H1 (cell line): ENCODE measurements around the gene AFTPH. TPM values are rescaled to one million over a fixed set of nuclear protein-coding genes. Genes with fewer than 3 reads are reported as not detected.

ENCODE experiments used
- CBX5 ChIP-seq: fragments of 300-800, 300-1000 bp; sonication (generic); IDR thresholded peaks from 2 replicates; pipeline ENCODE4 v1.7.1; 2016; ENCODE audit warnings: antibody characterized with exemption, low read length, low read depth
- CHD1 ChIP-seq: IDR thresholded peaks from 2 replicates; pipeline ENCODE4 v1.6.1; 2012; ENCODE audit warnings: low read depth, low read length, improper control_type of control experiment
- CREB1 ChIP-seq: IDR thresholded peaks from 2 replicates; pipeline ENCODE4 v1.6.1; 2012; ENCODE audit warnings: inconsistent platforms
- HDAC2 ChIP-seq, 2 experiments: fragments of 300-600 bp in 1 of 2; sonication (generic) in 1 of 2; IDR thresholded peaks; 2 replicates each; pipeline ENCODE4 v1.6.1; 2011 to 2012; ENCODE audit warnings: low read depth in 2 of 2, low read length in 2 of 2, mild to moderate bottlenecking in 2 of 2, moderate library complexity in 2 of 2, borderline replicate concordance in 1 of 2, inconsistent platforms in 1 of 2
- JUND ChIP-seq: IDR thresholded peaks from 2 replicates; pipeline ENCODE4 v1.6.1; 2011; ENCODE audit warnings: mild to moderate bottlenecking, improper control_type of control experiment, low read length
- RNF2 ChIP-seq: fragments of 200-900, 300-1000 bp; sonication (generic); IDR thresholded peaks from 2 replicates; pipeline ENCODE4 v1.7.1; 2016; ENCODE audit warnings: borderline replicate concordance, low read depth, mild to moderate bottlenecking, antibody characterized with exemption, low read length; ENCODE audit not compliant: poor library complexity, severe bottlenecking; ENCODE audit errors: missing control alignments
- TAF1 ChIP-seq: IDR thresholded peaks from 2 replicates; pipeline ENCODE4 v1.6.1; 2011; ENCODE audit warnings: mild to moderate bottlenecking, low read depth, low read length
- ZNF274 ChIP-seq: IDR thresholded peaks from 2 replicates; pipeline ENCODE4 v1.7.0; 2012; ENCODE audit warnings: low read length, borderline replicate concordance; ENCODE audit errors: extremely low read depth
- polyA plus RNA-seq, 7 experiments: library from polyadenylated mRNA; depleted of rRNA in 3 of 7; stranded (reverse) in 5 of 7; unstranded in 2 of 7; fragments of >200 nt in 5 of 7; fragments of 200-250 nt in 2 of 7; gene quantifications; 1 replicate in 5 of 7; 2 replicates in 1 of 7; 4 replicates in 1 of 7; pipeline versions ENCODE4 v1.2.1 to v1.2.3, GENCODE V29; 2011 to 2013; ENCODE audit warnings: missing spikeins in 2 of 7, mixed read lengths in 2 of 7
- total RNA-seq: library from RNA; stranded (reverse); fragmentation: NEBNext Ultra II Directional; extraction: Animal tissue kit (Norgen Biotek cat#: 25700); gene quantifications from 2 replicates; pipeline ENCODE4 v1.2.1, GENCODE V29; 2021
- TF ChIP-seq, protein P1 (sequence below): fragments of 300-600 bp; sonication (generic); IDR thresholded peaks from 2 replicates; pipeline ENCODE4 v1.7.1; 2012; ENCODE audit warnings: low read length, moderate library complexity, mild to moderate bottlenecking, inconsistent platforms; ENCODE audit not compliant: insufficient replicate concordance
- TF ChIP-seq, protein P2 (sequence below): IDR thresholded peaks from 2 replicates; pipeline ENCODE4 v1.6.1; 2012; ENCODE audit warnings: inconsistent platforms

Gene AFTPH
- total and polyA plus RNA-seq, 2 of the 8 experiments (the other 6 are each of a cell fraction or from before 2014, with no cell fraction given): 7.3 to 15.0 TPM

DNA sequence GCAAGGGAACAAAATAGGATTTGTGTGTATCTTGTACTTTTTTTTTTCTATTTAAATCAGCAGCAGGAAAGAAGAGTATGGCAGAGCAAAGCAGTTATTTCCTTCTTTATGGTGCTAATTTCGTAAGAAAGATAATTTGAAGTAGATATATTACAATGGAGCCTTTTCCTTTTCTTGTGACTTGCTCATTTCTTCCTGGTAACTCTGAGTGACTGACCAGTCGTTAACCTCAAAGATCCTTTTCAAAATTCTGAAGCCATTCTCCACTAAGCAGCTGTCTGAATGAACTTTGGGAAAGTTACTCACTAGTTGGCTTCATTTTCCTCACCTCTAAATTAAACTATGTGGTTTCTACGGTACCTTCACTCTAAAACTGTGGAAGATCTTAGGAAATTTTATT lies 24.6 kb downstream of the AFTPH start (continued):
- TF ChIP-seq, protein P1, sequence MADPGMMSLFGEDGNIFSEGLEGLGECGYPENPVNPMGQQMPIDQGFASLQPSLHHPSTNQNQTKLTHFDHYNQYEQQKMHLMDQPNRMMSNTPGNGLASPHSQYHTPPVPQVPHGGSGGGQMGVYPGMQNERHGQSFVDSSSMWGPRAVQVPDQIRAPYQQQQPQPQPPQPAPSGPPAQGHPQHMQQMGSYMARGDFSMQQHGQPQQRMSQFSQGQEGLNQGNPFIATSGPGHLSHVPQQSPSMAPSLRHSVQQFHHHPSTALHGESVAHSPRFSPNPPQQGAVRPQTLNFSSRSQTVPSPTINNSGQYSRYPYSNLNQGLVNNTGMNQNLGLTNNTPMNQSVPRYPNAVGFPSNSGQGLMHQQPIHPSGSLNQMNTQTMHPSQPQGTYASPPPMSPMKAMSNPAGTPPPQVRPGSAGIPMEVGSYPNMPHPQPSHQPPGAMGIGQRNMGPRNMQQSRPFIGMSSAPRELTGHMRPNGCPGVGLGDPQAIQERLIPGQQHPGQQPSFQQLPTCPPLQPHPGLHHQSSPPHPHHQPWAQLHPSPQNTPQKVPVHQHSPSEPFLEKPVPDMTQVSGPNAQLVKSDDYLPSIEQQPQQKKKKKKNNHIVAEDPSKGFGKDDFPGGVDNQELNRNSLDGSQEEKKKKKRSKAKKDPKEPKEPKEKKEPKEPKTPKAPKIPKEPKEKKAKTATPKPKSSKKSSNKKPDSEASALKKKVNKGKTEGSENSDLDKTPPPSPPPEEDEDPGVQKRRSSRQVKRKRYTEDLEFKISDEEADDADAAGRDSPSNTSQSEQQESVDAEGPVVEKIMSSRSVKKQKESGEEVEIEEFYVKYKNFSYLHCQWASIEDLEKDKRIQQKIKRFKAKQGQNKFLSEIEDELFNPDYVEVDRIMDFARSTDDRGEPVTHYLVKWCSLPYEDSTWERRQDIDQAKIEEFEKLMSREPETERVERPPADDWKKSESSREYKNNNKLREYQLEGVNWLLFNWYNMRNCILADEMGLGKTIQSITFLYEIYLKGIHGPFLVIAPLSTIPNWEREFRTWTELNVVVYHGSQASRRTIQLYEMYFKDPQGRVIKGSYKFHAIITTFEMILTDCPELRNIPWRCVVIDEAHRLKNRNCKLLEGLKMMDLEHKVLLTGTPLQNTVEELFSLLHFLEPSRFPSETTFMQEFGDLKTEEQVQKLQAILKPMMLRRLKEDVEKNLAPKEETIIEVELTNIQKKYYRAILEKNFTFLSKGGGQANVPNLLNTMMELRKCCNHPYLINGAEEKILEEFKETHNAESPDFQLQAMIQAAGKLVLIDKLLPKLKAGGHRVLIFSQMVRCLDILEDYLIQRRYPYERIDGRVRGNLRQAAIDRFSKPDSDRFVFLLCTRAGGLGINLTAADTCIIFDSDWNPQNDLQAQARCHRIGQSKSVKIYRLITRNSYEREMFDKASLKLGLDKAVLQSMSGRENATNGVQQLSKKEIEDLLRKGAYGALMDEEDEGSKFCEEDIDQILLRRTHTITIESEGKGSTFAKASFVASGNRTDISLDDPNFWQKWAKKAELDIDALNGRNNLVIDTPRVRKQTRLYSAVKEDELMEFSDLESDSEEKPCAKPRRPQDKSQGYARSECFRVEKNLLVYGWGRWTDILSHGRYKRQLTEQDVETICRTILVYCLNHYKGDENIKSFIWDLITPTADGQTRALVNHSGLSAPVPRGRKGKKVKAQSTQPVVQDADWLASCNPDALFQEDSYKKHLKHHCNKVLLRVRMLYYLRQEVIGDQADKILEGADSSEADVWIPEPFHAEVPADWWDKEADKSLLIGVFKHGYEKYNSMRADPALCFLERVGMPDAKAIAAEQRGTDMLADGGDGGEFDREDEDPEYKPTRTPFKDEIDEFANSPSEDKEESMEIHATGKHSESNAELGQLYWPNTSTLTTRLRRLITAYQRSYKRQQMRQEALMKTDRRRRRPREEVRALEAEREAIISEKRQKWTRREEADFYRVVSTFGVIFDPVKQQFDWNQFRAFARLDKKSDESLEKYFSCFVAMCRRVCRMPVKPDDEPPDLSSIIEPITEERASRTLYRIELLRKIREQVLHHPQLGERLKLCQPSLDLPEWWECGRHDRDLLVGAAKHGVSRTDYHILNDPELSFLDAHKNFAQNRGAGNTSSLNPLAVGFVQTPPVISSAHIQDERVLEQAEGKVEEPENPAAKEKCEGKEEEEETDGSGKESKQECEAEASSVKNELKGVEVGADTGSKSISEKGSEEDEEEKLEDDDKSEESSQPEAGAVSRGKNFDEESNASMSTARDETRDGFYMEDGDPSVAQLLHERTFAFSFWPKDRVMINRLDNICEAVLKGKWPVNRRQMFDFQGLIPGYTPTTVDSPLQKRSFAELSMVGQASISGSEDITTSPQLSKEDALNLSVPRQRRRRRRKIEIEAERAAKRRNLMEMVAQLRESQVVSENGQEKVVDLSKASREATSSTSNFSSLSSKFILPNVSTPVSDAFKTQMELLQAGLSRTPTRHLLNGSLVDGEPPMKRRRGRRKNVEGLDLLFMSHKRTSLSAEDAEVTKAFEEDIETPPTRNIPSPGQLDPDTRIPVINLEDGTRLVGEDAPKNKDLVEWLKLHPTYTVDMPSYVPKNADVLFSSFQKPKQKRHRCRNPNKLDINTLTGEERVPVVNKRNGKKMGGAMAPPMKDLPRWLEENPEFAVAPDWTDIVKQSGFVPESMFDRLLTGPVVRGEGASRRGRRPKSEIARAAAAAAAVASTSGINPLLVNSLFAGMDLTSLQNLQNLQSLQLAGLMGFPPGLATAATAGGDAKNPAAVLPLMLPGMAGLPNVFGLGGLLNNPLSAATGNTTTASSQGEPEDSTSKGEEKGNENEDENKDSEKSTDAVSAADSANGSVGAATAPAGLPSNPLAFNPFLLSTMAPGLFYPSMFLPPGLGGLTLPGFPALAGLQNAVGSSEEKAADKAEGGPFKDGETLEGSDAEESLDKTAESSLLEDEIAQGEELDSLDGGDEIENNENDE: no peak
- TF ChIP-seq CHD1 (no peak), CBX5 (no peak), HDAC2 (IDR thresholded peaks at IDR 0.05; ENCODE audit: borderline replicate concordance in 1 of 2, low read depth in 2 of 2, low read length in 2 of 2) (no peak), RNF2 (no peak), ZNF274 (no peak), JUND (no peak), TAF1 (no peak), CREB1 (no peak)
- TF ChIP-seq, protein P2, sequence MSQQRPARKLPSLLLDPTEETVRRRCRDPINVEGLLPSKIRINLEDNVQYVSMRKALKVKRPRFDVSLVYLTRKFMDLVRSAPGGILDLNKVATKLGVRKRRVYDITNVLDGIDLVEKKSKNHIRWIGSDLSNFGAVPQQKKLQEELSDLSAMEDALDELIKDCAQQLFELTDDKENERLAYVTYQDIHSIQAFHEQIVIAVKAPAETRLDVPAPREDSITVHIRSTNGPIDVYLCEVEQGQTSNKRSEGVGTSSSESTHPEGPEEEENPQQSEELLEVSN: no peak
